ENCODE data around the gene NDUFAF8. TPM values are rescaled to one million over a fixed set of nuclear protein-coding genes. Genes with fewer than 3 reads are reported as not detected.
A peak's percentile ranks its signal among the peaks of the same experiment; 100 is the strongest.

NDUFAF8 gene
- total and polyA plus RNA-seq, 10 of the 15 experiments (the other 5 are each of a cell fraction or from before 2014, with no cell fraction given), result 22.0 to 307 (median 106) TPM

GRCh38 chr17:81241648-81242420, 2.7 kb downstream of the NDUFAF8 start (continued):
- TF ChIP-seq, protein P1, sequence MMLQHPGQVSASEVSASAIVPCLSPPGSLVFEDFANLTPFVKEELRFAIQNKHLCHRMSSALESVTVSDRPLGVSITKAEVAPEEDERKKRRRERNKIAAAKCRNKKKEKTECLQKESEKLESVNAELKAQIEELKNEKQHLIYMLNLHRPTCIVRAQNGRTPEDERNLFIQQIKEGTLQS (IDR thresholded peaks at IDR 0.05; ENCODE audit: borderline replicate concordance, extremely low read depth, low read depth, low read length), result no peak
- TF ChIP-seq POLR2A (IDR thresholded peaks at IDR 0.05; ENCODE audit: low read depth, low read length), result peak; percentile 57; the same call in 1 of the 2 replicates
- TF ChIP-seq ASH2L (IDR thresholded peaks at IDR 0.05; ENCODE audit: borderline replicate concordance, low read depth), result no peak
- no peak for TF ChIP-seq ZNF217 (IDR thresholded peaks at IDR 0.05)
- TF ChIP-seq POU2F2 (IDR thresholded peaks at IDR 0.05; ENCODE audit: borderline replicate concordance, low read depth, low read length), result peak; percentile 10; the same call in 1 of the 3 replicates
- TF ChIP-seq MEF2B (IDR thresholded peaks at IDR 0.05; ENCODE audit: partially characterized antibody, poor library complexity, severe bottlenecking), result no peak
- no peak for TF ChIP-seq EED (IDR thresholded peaks at IDR 0.05; ENCODE audit: low read depth)
- TF ChIP-seq, protein P2, sequence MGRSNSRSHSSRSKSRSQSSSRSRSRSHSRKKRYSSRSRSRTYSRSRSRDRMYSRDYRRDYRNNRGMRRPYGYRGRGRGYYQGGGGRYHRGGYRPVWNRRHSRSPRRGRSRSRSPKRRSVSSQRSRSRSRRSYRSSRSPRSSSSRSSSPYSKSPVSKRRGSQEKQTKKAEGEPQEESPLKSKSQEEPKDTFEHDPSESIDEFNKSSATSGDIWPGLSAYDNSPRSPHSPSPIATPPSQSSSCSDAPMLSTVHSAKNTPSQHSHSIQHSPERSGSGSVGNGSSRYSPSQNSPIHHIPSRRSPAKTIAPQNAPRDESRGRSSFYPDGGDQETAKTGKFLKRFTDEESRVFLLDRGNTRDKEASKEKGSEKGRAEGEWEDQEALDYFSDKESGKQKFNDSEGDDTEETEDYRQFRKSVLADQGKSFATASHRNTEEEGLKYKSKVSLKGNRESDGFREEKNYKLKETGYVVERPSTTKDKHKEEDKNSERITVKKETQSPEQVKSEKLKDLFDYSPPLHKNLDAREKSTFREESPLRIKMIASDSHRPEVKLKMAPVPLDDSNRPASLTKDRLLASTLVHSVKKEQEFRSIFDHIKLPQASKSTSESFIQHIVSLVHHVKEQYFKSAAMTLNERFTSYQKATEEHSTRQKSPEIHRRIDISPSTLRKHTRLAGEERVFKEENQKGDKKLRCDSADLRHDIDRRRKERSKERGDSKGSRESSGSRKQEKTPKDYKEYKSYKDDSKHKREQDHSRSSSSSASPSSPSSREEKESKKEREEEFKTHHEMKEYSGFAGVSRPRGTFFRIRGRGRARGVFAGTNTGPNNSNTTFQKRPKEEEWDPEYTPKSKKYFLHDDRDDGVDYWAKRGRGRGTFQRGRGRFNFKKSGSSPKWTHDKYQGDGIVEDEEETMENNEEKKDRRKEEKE (IDR thresholded peaks at IDR 0.05), result no peak
- TF ChIP-seq ATF2 (IDR thresholded peaks at IDR 0.05; ENCODE audit: low read length), result no peak
- TF ChIP-seq SIX5 (IDR thresholded peaks at IDR 0.05; ENCODE audit: low read depth, low read length, severe bottlenecking), result no peak
- TF ChIP-seq SMAD1 (IDR thresholded peaks at IDR 0.05; ENCODE audit: low read depth, partially characterized antibody), result no peak
- TF ChIP-seq RAD21 (IDR thresholded peaks at IDR 0.05; ENCODE audit: insufficient read depth, low read depth, low read length), result peak; percentile 79
- peak; percentile 58 for TF ChIP-seq NR2F1 (conservative IDR thresholded peaks at IDR 0.05)
- peak; percentile 76; the same call in 1 of the 2 replicates for TF ChIP-seq HDGF (IDR thresholded peaks at IDR 0.05)
- peak; percentile 65 for TF ChIP-seq SMC3 (IDR thresholded peaks at IDR 0.05; ENCODE audit: borderline replicate concordance, low read length)
- TF ChIP-seq DPF2 (IDR thresholded peaks at IDR 0.05), result no peak

Data from GM12878 (cell line).